HG02885 (cell line): ENCODE data around the gene IFT25.
A peak's percentile ranks its signal among the peaks of the same experiment; 100 is the strongest.
"Not testable (repeated sequence)": the region's sequence is repeated elsewhere in the genome, so short reads cannot be mapped to it uniquely, and the experiment has no call there.

ENCODE experiments used
- ATAC-seq: cut with Tn5 transposase; IDR thresholded peaks from one replicate; pipeline ENCODE4 v1.9.1; 2021; ENCODE audit warnings: mild to moderate bottlenecking; ENCODE audit not compliant: unreplicated experiment, poor library complexity

Gene IFT25

DNA sequence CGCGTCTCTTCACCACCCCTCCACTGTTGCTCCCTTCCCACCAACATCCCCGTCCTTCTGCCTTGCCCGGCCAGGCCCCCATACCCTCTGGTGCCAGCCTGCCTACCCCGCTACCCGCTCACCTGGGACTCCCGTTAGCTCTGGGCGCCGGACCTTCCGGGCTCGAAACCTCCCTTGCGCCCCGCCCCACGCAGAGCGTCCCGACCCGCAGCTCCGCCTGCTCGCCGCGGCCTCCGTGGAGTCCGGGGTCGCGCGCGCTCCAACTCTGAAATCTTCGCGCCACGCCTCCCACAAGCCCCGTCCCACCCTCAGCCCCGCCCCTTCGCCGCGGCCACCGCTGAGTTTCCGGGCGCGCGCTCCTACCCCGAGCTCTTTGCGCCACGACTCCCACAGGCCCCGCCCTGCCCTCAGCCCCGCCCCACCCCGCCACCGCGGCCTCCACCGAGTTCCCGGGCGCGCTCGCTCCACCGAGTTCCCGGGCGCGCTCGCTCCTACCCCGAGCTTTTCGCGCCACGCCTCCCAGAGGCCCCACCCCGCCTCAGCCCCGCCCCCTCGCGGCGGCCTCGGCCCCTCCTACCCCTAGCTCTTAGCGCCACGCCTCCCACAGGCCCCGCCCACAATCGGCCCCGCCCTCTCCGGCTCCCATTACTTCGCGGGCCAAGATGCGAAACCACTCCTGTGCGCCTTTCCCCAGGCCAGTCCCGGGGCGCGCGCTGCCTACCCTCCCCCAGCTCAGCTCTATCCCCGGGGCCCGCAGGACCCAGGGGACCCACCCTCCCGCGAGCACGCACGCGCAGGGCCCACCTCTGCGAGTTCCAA, at the start of gene IFT25:
TSS of gene IFT25 (minus strand) at position 267 of the 819 bp plus-strand sequence. CDS start 5,617 bp downstream, outside the sequence.
- peak; percentile 76 for ATAC-seq

DNA sequence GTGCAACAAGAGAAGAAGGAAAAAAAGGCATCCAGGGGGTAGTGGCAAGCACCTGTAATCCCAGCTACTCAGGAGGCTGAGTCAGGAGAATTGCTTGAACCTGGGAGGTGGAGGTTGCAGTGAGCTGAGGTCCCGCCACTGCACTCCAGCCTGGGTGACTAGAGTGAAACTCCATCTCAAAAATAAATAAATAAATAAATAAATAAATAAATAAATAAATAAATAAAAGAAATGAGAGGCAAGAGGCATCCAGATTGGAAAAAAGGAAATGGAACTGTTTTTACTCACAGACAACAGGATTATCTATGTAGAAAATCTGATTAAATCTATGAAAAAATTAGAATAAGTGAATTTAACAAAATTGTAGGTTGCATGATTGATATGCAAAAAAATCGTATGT, 49.0 kb upstream of the IFT25 start:
- ATAC-seq = not testable (repeated sequence)

- ATAC-seq = no peak
Observed at GRCh38 chr1:53992085-53992874, 46.8 kb upstream of the IFT25 start.

DNA sequence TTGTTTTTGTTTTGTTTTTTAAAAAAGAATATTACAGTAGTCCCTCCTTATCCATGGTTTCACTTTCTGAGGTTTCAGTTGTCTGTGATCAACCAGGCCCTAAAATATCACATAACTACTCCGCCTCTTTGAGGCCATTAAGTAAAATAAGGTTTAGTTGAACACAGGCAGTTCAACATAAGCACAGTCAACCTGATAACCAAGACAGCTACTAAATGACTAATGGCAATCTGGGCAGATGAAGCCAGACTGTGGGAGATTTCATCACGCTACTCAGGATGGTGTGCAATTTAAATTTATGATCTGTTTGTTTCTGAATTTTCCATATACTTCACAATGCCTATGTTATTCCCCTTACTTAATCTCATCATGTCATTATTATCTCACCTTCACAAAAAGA, 42.4 kb upstream of the IFT25 start:
- no peak for ATAC-seq

DNA sequence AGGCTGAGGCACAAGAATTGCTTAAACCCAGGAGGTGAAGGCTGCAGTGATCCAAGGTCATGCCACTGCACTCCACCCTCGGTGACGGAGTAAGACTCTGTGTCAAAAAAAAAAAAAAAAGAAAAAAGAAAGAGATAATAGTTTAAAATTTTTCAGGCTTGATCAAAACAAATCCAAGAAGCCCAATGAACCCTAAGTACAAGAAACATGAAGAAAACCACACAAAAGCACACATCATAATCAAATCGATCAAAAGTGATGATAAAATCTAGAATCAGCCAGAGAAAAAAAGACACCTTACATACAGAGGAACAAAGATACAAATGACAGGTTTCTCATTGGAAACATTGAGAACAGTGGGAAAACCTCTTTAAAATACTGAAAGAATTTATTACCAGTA, 41.0 kb upstream of the IFT25 start:
- ATAC-seq = no peak

- ATAC-seq = no peak
Observed at GRCh38 chr1:53984726-53985125, 39.2 kb upstream of the IFT25 start.

- no peak for ATAC-seq
Observed at GRCh38 chr1:53982763-53983104, 37.2 kb upstream of the IFT25 start.

GRCh38 chr1:53982034-53982762, 36.7 kb upstream of the IFT25 start:
- ATAC-seq = no peak

GRCh38 chr1:53981220-53981619, 35.7 kb upstream of the IFT25 start:
- no peak for ATAC-seq

- ATAC-seq = no peak
Observed at GRCh38 chr1:53979712-53980450, 34.4 kb upstream of the IFT25 start.

DNA sequence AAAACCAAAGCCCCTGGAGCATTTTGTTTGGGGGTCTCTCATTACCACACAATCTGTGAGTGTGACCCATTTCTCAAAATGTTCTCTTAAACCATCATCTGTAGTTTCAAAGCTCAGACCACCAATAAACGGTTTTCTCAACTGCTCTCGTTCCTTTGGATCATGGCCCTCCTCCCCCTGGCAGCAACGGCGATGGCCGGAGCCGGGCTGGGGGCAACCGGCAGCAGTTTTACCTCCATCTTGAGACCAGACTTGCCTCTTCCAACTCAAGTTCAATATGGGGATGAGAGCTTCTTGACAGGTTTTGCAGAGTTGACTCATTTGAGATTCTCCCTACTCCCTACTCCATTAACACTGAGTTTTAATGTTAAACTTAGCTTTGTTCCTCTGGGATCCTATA, 30.4 kb upstream of the IFT25 start:
- no peak for ATAC-seq

DNA sequence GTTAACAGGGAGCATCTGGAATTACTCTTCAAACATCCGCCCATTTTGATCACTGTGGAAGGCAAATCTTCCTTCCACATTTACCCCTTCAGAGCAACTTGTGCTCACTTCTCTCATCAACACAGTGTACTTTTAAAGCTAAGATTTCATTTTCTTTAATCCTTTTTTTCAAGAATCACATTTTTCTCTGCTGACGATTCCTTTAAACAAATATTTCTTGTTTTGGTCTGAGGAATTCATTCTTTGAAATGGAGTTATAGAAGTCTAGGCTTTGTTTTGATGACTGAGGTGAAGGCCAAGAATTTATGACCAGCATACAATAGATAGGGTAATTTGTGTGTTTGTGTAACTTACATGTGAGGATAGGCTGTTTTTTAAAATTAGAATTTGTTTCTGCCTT, 26.2 kb upstream of the IFT25 start:
- ATAC-seq = no peak

- not testable (repeated sequence) for ATAC-seq
Observed at GRCh38 chr1:53969323-53969722, 23.8 kb upstream of the IFT25 start.

DNA sequence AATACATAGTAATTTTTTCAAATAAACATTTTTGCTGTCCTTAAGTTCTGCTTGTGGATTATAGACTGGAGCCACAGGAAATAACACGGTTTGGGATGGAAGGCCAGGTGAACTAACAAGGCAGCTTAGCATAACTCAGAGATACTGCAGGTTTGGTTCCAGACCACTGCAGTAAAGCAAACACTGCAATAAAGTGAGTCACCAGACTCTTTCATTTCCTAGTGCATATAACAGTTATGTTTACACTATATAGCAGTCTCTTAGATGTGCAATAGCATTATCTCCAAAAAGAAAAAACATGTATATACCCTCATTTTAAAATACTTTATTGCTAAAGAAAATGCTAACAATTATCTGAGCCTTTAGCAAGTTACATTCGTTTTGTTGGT, 22.6 kb upstream of the IFT25 start:
- no peak for ATAC-seq

DNA sequence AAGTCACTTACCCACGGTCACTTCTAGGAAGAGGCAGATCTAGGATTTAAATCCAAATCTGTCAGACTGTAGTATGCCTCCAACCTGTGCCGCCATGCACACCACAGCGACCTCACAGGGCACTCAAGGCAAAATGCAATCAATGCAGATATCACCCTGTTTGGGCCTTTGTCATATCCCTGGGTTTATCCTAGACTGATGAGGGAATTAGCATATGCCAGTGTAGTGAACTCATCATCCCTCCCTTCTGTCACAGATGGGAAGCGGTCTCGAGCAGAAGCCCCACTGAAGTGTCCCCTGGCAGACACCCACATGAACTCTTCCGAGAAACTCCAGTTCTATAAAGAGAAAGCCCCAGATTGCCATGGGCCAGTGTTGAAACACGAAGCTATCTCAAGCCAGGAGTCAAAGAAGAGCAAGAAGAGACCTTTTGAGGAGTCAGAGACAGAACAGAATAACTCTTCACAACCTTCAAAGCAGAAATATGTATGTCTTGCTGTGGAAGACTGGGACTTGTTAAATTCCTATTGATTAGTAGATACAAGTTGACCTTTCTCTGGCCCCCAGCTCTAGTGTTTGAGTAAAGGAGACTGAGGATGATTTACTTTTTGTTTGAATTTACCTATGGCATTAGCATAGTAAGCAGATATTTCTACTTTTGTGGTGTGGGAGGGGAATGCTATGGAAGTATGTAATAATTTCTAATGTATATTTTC, 22.1 kb upstream of the IFT25 start:
- ATAC-seq = no peak

DNA sequence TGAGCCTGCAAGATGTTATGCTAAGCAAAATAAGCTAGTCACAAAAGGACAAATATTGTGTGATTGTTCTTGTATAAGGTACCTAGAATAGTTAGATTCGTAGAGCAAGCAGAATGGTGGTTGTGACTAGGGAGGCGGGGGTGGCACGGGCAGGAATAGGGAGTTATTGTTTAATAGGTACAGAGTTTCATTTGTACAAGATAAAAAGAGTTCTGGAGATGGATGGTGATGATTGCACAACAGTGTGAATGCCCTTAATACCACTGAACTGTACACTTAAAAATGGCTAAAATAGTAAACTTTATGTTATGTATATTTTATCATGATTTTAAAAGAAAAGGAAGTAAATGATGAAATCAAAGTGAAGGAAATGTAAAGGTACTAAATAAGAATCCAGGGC, 21.3 kb upstream of the IFT25 start:
- ATAC-seq = no peak

DNA sequence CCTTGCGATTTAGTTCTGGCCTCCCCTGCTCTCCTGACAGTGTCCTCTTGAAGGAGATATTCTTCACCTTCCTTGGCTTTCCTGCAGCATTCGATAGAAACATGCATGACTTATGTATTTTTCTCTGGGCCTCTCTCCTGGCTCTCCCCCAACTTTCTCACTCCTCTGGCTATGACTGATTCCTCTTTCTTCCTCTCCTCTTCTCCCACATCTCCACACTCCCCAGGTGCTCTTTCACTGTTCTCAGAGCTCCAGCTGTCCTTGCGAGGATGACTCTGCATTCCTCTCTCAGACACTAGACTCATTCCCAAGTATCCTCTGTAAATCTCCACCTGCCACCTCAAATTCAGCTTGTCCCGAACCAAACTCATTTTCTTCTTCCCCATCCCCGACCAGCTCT, 18.6 kb upstream of the IFT25 start:
- ATAC-seq = no peak

GRCh38 chr1:53963460-53963859, 18.0 kb upstream of the IFT25 start:
- ATAC-seq = no peak

GRCh38 chr1:53962395-53962794, 16.9 kb upstream of the IFT25 start:
- ATAC-seq = no peak
